Measurements from ENCODE around the gene ANGPTL8.

GRCh38 chr19:11233073-11233472 is 6.3 kb upstream of the ANGPTL8 start:
- TF ChIP-seq POLR2A (IDR thresholded peaks at IDR 0.05; ENCODE audit: low read length) (no peak), GATA1 (IDR thresholded peaks at IDR 0.05; ENCODE audit: low read depth, low read length) (no peak)
